GM18499 (cell line): Measurements from ENCODE around the gene UMOD.

ENCODE experiments used
- ATAC-seq: cut with Tn5 transposase; IDR thresholded peaks from one replicate; pipeline ENCODE4 v1.9.1; 2021; ENCODE audit warnings: moderate number of reproducible peaks; ENCODE audit not compliant: insufficient read depth, unreplicated experiment

Gene UMOD

DNA sequence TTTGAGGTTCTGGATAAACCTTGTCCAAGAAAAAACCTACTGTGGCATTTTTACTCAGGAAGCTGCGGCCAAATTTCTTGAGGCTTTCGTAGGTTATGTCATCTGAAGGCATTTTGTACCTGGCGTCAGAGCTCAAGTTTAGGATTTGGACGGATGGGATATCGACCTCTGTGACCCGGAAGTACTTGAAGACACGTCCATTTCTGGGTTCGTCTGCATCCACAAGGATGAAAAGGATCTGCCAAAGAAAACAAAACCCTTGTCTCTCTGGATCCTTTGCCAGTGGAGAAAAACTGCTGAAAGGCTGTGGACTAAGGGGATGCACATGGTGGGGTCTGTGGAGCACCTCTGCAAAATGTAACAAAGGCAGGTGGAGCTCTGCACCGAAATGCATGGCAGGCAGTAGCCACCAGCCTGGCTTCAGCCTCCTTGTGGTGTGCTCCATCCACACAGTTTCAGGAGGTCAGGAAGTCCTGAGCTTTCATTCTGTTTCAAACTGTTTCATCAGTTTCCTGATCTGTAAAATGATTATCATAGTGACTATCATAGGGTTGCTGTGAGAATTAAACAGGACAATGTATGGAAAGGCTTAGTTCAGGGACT, 17.0 kb upstream of the UMOD start:
- ATAC-seq = no peak

- ATAC-seq = no peak
Measured at GRCh38 chr16:20364051-20364450, 11.5 kb upstream of the UMOD start.

DNA sequence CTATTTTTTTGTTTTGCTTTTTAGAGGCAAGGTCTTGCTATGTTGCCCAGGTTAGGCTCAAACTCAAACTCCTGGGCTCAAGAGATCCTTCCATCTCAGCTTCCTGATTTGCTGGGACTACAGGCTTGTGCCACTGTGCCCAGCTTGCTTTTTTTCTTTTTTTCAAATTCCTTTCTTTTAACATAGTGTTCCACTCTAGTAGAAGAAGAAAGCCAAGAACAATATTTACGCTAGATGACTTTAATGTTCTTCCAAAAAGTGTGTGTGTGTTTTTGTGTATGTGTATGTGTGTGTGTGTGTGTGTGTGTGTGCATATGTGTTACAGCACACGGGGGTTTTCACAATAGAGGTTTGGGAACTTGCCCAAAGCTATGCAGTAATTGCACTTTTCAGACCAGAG, 10.7 kb upstream of the UMOD start:
- ATAC-seq = no peak

- no peak for ATAC-seq
Measured at GRCh38 chr16:20359997-20360396, 7.5 kb upstream of the UMOD start.

DNA sequence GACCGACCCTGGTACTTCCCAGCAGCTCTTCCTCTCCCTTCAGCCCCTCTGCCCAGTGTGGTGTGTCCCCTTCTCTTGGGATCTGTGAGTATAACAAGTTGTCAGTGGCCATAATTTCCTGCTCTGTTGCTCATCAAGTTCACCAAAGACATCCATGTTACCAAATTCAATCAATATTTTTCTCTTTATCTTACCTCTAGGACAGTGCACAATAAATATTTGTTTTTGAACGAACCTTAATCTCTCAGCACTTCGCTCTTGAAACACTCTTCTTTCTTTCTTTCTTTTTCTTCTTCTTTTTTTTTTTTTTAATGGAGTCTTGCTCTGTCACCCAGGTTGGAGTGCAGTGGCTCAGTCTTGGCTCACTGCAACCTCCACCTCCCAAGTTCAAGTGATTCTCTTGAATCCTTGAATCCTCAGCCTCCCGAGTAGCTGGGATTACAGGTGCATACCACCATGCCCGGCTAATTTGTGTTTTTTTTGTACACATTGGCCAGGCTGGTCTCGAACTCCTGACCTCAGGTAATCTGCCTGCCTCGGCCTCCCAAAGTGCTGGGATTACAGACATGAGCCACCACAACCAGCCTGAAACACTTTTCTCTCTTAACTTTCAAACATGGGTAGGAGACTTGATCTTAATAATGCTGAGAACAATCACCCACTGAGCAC, 2.7 kb upstream of the UMOD start:
- no peak for ATAC-seq

- no peak for ATAC-seq
Measured at GRCh38 chr16:20353379-20353778, 864 bp upstream of the UMOD start.

DNA sequence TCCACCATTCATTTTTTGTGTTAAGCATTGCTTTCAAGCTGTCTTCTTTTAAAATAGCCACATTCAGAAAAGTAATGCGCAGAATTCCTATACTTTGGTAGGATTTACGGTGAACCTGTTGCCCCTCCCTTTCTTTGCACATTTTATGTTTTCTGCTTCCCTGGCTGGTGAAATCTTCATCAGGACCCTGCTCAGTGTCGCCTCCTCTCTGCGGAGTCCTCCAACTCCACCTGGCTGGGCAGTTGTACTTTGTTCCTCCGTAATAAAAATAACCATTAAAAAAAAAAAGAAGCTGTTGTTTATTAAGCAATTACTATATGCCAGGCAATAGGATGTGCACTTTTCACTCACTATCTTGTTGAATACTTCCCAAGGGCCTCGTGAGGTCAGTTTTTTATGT, 2.9 kb downstream of the UMOD start:
- no peak for ATAC-seq

DNA sequence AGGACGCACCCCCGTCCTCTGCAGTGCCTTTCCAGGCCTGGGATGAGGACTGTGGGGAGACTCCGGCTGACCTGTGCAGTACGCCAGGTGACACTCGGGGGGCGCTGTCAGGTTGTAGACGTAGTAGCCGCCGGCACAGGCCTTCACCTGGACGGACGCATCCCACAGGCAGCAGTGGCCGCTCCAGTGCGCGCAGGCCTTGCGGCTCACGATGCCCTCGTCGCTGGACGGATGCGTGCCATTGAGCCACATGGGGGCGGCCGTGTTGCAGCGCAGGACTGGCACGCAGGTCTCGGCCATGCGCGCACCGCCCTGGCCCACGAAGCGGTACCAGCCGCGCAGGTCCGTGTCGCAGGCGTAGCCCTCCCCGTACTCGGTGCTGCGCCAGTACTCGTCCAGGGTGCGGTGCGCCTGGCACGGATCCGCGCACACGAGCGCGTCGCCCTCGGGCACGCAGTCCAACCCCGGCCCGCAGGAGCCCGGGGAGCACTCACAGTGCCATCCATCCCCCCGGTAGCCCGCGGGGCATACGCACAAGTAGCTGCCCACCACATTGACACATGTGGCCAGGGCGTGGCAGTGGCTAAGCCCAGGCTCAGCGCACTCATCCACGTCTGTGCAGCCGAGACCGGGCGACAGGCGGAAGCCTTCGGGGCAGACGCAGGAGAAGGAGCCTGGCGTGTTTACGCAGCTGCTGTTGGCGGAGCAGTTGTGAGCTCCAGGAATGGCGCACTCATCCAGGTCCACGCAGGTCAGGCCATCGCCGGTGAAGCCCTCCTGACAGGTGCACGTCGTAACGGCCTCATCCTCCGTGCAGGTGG, 3.9 kb downstream of the UMOD start:
- no peak for ATAC-seq

DNA sequence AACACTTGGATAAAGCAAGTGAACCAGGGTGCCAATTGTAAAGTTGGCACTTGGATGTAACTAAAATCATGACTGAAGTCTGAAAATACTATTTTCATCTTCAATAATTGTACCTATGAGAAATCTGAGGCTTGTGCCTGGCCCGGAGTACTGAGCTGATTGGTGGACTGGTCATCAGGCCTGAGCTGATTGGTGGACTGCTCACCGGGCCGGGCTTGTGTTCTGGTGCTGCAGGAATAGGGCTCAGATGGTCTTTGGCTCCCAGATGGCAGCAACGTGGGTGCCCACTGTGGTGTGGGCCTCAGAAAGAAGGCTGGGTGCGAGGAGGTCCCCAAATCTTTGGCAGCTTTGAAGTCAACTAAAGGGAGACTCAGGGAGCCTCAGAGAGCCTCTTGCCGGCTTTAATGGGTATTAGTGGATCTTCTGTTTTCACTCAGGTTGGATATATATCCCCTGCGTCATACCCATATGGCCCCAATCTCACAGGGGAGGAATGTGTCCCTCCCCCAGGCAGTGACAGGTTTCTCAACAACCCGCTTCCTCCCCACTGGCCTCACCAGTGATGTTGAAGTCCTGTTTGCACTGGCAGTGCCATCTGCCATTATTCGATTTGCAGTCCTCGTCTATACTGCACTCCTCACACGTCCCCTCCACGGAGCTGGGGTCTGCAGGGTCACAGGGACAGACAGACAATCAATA, 4.7 kb downstream of the UMOD start:
- no peak for ATAC-seq

GRCh38 chr16:20344611-20345010, 7.9 kb downstream of the UMOD start:
- no peak for ATAC-seq

- ATAC-seq = no peak
Measured at GRCh38 chr16:20339744-20340143, 12.8 kb downstream of the UMOD start.

- ATAC-seq = no peak
Measured at GRCh38 chr16:20336955-20337354, 15.6 kb downstream of the UMOD start.

GRCh38 chr16:20334396-20334795, 18.1 kb downstream of the UMOD start:
- ATAC-seq = no peak

DNA sequence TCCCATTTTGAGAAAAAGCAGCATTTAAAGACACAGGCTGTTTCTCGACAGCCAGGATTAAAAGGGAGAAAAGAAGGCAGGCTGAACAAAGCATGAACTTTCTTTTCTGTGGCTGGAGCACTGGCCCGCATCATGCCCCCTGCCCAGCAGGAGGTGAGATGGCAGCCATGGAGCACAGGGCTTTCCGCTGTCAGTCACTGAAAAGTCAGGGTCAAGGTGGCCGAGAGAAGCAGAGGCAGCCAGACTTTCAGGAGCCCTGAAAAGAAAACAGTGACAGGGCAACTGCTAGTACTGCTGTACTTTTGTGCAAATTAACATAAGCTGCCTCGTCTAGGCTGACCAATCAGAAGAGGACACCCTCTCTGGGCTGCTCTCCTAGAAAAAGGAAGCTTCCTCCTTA, 19.4 kb downstream of the UMOD start:
- ATAC-seq = no peak

DNA sequence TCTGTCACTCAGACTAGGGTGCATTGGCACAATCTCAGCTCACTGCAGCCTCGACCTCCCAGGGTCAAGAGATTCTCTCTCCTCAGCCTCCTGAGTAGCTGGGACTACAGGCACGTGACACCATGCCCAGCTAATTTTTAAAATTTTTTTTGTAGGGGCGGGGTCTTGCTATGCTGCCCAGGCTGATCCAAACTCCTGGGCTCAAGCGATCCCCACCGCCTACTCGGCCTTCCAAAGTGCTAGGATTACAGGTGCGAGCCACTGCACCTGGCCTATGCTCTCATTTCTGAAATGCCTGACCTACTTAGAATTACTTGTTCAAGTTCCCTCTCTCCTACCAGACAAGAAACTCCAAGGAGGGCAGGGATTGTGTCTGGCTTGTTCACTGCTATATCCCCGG, 20.1 kb downstream of the UMOD start:
- no peak for ATAC-seq

DNA sequence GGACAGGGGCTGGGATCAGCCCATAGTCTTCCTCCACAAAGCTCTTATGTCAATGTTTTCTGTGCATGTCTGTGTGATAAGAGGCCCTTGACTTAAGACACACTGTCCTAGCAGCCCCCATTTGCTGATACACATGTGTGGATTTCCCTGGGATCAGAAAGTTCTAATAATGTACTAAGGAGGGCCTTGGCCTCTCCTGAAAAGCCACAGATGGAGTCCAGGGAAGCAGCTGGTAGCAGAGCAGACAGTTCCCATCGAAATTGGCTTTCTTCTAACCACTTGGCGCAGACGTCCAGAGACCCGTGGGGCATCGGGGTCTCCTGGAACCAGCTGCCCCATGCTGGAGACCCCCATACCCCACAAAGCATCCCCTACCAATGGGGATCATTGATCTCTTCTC, 20.9 kb downstream of the UMOD start:
- no peak for ATAC-seq

DNA sequence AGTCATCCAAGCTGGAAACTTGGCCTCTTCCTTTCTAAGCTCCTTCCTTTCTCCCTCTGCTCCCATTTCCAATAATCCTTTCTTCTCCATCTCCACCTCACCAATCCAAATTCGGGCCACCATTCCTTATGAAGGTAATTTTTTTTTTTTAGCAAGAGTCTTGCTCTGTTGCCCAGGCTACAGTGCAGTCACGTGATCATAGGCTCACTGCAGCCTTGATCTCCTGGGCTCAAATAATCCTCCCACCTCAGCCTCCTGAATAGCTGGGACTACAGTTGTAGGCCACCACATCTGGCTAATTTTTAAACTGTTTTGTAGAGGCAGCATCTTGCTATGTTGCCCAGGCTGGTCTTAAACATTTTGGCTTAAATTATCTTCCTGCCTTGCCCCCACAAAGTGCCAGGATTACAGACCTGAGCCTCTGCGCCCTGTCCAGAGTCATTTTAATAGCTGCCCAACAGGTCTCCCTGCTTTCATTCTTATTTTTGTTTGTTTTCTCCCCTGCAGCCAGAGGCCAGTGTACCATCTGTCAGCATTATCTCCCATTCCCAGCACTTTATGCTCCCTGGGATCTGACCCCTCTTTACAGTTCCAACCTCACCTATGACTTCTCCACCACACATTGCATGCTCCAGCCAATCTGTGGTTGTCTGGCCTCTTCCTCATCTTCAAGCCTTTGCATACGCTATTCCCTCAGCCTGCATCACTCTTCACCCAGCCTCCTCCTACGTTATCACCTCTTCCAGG, 22.9 kb downstream of the UMOD start:
- ATAC-seq = no peak

DNA sequence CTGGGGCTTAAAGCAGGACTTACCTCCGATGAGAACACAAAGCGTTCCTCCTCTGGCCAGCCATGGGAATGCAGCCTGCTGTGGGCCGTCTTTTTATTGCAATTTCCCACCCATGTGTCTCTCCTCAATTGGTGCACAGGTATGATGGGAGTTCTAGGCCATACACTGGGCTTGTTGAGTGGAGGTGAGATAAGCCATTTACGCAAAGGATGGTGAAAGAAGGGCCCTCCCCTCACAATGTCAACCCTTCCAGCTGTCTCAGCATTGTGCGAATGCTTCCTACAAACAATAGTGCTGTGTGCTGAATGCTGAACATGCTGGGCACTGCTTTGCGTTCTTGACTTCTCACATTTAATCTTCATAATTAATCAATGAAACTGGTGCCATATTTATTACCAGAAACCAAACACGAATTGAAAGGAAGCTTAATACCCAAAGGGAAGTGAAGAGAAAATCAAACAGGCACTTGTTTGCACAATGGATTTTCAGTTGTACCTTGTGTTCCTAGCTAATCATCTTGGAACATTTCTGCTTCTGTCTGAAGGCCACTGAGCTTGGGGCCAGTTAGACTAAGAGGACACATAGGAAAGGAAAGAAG, 25.0 kb downstream of the UMOD start, which contains the start of gene GP2:
GP2 (minus strand) TSS at position 70 of the 598 bp plus-strand sequence. CDS start 1,082 bp downstream, outside the sequence.
- ATAC-seq = no peak

DNA sequence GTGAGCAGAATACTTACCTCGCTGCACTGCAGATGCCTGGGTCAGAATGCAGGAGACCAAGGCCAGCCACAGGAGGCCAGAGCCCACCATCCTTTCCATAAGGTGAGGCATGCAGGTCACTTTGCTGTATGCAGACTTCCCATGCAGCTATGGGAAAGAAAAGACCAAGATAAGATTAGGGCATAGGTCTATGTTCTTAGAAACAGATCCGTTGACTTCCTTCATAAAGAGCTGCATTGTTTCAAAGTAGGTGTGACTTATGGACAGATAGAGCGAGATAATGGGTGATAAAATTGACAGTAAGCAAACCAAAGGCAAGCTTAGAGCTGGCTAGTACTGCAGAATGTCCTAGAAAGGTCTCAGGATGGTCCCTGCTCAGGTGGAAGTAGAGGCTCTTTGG, 26.2 kb downstream of the UMOD start:
- ATAC-seq = no peak

DNA sequence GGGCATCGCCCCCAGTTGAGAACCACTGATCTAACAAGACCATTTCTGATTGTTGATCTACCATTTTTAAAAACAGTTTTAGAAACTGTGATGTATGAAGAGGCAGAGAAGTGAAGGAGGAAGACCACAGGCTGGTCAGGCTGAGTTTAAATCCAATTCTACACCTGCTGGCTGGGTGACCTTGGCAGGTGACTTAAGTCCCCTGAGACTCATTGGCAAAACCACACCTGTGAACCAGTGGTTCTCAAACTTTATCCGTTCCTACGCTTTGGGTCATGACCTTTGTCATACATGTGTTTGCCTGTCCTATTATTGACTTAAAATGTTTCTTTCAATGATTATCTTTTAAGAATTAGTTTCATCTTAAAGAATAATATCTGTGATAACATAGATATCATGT, 27.5 kb downstream of the UMOD start:
- ATAC-seq = no peak
